NCI-H226 (cell line): Measurements from ENCODE around the gene CCDC39.
"Not testable (repeated sequence)": the region's sequence is repeated elsewhere in the genome, so short reads cannot be mapped to it uniquely, and the experiment has no call there.

Experiments used
- DNase-seq: peaks from one replicate; pipeline ENCODE4 v3.0.0-alpha.2; 2015

Gene CCDC39

DNA sequence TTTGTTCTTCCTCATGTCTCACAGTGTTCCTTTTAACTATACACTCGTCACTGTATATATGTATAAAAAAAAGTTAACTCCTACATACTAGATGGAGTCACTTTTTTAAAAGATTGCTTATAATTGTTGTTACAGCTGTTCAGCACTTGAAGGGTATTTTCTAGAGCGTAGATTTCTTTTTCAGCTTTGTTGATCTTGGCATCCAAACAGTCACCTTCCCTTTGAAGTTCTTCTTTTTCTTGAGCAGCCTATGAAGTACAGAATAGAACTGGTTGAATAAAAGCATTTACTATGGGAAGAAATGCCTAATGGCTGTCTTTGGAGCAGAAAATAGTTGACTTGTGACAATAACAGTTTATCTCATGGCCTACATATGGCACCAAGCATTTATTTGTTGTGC is 59.6 kb downstream of the CCDC39 start:
- DNase-seq, result no peak

GRCh38 chr3:180618563-180618962 is 60.7 kb downstream of the CCDC39 start:
- DNase-seq, result not testable (repeated sequence)

GRCh38 chr3:180617049-180617448 is 62.2 kb downstream of the CCDC39 start:
- no peak for DNase-seq

GRCh38 chr3:180615954-180616353 is 63.3 kb downstream of the CCDC39 start:
- DNase-seq, result no peak

DNA sequence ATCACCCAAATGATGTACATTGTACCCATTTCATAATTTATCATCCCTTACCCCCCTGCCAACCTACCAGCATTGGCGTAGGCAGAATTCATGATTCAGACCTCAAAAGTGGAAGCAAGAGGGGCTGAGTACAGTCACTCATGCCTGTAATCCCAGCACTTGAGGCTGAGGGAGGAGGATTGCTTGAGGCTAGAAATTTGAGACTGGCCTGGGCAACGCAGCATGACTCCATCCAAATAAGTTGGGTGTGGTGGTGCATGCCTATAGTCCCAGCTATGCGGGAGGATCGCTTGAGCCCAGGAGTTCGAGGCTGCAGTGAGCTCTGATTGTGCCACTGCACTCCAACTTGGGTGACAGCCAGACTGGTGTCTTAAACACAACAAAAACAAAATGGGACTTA is 66.9 kb downstream of the CCDC39 start:
- DNase-seq, result no peak

- no peak for DNase-seq
These were observed 68.3 kb downstream of the CCDC39 start for GRCh38 chr3:180611006-180611405.

DNA sequence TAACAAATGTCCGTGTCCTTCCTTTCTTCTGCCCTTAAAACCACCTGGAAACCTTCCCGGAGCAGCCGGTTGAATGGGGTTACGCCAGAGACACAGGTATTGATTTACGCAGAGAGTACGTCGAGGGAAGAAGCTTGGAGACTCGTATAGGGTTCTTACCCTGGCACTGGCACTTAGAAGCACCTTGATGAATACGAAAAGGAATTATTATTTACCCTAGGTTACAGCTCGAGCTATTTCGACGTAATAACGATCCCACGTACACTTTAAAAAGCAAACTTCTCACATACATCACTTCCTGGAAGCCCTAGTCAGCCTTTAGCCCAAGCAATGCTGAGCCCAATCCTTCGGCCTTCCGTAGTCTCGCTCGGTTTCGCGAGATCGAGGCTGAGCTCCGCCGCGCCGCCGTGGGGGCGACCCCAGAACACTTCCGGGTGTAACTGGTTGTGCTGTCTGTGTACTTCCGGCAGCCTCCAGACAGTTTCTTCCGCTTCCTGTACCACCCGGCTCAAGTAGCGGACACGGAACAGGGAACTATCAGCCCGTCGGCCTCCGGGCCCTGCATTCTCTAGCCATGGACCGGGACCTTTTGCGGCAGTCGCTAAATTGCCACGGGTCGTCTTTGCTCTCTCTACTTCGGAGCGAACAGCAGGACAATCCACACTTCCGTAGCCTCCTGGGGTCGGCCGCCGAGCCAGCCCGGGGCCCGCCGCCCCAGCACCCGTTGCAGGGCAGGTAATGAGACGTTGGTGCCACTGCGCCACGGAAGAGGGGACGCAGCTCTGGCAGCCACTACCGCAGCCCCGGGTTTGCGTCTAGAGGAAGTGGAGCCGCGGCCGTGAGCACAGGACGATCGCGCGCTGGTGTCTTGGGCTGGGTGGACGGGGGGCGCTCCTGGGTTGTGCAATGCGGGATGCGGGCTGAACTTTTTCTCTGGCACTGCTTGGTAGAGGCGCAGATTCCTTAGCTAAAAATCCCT is 77.3 kb downstream of the CCDC39 start, which contains the start of gene TTC14:
Gene TTC14, plus strand, starts transcription at position 476 of the 979 bp plus-strand sequence. Its CDS starts 99 bp downstream, at position 575.
- DNase-seq, result peak; percentile 94

DNA sequence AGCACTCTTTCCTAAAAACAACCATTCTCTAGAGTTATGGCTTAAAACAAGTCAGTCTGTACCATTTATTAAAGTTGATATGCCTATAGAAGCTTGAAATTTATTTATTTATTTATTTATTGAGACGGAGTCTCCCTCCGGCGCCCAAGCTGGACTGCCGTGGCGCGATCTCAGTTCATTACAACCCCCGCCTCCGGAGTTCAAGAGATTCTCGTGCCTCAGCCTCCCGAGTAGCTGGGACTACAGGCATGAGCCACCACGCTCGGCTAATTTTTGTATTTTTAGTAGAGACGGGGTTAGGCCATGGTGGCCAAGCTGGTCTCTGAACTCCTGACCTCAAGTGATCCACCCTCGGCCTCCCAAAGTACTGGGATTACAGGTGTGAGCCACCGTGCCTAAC is 78.8 kb downstream of the CCDC39 start:
- no peak for DNase-seq

- no peak for DNase-seq
These were observed 83.7 kb downstream of the CCDC39 start for GRCh38 chr3:180595559-180595935.

GRCh38 chr3:180594631-180595558 is 84.4 kb downstream of the CCDC39 start:
- DNase-seq, result peak; percentile 7

DNA sequence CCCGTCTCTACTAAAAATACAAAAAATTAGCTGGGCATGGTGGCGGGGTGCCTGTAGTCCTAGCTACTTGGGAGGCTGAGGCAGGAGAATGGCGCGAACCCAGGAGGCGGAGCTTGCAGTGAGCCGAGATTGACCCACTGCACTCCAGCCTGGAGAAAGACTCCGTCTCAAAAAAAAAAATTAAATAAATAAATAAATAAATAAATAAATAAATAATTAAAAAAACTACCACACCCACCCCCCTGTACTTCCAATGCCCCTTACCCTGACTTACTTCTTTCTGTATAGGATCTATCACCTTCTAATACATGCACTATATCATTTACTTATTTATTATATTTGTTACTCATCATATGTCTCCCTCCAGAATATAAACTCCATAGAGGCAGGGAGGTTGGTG is 85.7 kb downstream of the CCDC39 start:
- not testable (repeated sequence) for DNase-seq

DNA sequence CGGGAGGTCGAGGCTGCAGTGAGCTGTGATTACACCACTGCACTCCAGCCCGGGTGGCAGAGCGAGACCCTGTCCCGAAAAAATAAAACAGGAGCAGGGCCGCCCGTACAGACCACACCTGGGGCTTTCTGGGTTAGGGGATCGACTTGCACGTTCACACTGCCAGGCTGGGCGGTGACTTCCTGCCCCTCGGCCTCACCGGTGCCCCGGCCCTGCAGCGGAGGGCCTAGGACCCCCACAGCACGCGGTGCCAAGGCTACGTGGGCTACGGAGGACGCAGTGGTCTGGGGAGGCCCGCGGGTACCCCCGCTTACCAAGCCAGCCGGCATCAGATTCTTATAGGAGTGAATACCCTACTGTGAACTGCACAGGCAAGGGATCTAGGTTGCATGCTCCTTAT is 88.9 kb downstream of the CCDC39 start:
- no peak for DNase-seq

DNA sequence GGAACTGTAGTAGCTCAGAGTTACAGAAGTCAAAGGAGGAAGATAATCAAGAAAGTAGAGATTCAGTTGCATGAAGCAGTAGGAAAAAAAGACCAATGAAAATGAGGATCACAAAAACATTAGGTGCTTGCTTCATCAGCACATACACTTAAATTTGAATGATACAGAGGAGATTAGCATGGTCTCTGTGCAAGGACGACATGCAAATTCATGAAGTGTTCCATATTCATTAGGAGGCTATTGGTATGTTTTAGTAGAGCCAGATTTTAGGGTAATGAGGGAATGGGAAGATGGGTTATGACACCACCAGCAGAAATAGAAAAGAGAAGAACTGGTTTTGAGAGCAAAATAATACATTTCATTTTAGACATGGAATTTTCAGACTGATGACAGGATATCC is 98.4 kb downstream of the CCDC39 start:
- DNase-seq, result no peak

DNA sequence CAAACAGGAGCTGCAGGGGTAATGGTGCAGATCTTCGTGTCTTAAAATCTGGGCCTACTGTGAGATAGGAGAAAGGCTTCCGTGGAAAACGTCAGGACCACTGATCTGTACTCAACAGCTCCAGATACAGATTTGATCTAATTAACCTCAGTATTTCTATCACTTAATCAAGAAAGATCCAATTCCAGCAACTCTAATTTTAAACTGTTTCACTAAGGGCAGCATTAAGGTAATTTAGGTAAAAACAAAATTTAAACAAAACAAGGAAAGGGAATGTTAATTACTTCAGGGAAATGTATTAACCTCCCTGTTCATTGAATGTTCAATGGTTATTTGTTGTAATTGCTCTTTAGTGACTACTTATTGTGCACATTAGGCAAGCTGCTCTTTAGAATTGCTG is 103.7 kb downstream of the CCDC39 start:
- no peak for DNase-seq

DNA sequence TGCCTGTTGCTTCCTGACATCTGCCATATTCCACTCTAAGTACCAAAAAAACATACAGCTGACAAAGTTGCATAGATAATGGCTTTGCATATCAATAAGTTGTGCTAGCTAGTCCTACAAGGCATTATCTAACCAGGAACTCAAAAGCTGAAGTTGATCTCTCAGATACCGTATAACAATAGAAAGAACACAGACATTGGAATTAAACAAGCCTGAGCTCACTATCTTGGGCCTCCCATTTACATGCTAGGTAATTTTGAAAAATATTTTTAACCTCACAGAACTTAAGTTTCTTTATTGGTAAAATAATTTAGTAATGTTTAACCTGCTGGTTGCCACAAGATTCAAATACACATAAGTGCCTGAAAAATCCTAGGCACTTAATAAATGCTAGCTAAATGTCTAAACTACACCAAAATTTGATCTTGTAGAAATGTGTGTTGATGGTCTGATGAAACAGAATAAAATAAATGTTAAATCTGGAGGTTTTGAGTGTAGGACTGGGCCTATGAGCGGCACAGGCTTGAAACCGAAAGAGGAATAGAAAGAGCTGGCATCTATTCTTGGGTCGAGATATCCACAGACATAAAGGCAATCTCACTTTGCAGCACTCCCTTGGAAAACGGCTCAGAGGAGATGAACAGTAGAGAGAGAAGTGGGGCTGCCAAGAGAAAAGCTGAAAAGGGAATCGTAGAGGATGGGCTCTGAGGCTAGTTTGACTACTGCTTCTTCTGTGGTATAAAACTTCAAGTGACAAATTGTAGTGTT is 107.3 kb downstream of the CCDC39 start:
- DNase-seq, result no peak

DNA sequence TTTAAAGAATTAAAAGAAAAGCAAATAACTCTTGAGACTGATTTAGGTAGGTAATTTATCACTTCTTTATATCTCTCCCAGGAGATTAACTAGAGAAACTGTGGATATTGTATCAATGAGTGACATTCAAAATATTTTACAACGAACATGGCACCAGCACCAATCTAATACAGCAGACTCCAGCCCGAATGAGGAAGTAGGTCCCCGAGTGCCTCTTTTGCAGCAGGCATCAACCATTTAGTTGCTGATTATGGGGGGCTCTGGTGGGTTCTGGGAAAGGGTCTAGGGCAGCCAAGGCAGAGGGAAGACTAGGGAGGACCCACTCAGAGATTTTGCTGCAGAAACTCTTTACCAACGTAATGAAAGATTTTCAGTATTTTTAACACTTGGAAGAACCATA is 109.1 kb downstream of the CCDC39 start:
- DNase-seq, result no peak

DNA sequence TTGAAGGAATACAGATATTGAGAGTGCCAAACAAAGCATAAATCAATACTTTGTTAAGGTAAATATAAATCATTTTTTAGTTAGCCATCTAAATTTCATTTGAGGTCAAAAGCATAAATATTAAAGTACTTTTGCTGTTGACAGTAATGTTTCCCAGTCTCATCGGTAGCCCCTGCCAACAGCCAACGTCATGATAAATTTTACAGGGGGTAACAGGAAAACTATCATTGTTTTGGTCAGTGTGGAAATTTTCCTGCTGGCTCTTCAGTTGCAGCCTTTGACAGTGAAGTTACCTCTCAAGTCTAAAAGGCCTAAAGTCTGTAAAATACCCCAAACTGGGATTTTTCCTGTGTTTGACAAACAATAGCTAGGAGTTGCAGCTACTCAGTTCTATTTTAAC is 114.6 kb downstream of the CCDC39 start:
- DNase-seq, result no peak
